Astrocyte (in vitro differentiated cells and primary cell): Measurements from ENCODE around the gene FKBP1B. TPM values are rescaled to one million over a fixed set of nuclear protein-coding genes. Genes with fewer than 3 reads are reported as not detected.

ENCODE experiments used
- DNase-seq: peaks from one replicate; pipeline ENCODE4 v3.0.0-alpha.2; 2010; ENCODE audit warnings: low read depth
- FAIRE-seq: peaks from 2 replicates; lab custom pipeline; 2011; peaks lifted over from hg19 to GRCh38; lab: Jason Lieb, UNC
- H2AFZ ChIP-seq: 2 replicates; pipeline ENCODE4 v1.6.0; 2012; ENCODE audit warnings: low read depth, low read length, inconsistent platforms
- H3K27ac ChIP-seq: 2 replicates; pipeline ENCODE4 v1.5.1; 2011; ENCODE audit warnings: low read depth, low read length, inconsistent platforms
- H3K27me3 ChIP-seq: 2 replicates; pipeline ENCODE4 v1.6.0; 2011; ENCODE audit warnings: low read length, inconsistent platforms; ENCODE audit not compliant: insufficient read depth
- H3K36me3 ChIP-seq: 2 replicates; pipeline ENCODE4 v1.5.1; 2011; ENCODE audit warnings: low read length, inconsistent platforms; ENCODE audit not compliant: insufficient read depth
- H3K4me1 ChIP-seq: 2 replicates; pipeline ENCODE4 v1.5.1; 2011; ENCODE audit warnings: low read length, inconsistent platforms; ENCODE audit not compliant: insufficient read depth
- H3K4me2 ChIP-seq: 2 replicates; pipeline ENCODE4 v1.6.0; 2012; ENCODE audit warnings: low read length, inconsistent platforms
- H3K4me3 ChIP-seq: 2 replicates; pipeline ENCODE4 v1.5.1; 2011; ENCODE audit warnings: low read depth, mild to moderate bottlenecking, low read length, inconsistent platforms; ENCODE audit not compliant: insufficient read depth
- H3K79me2 ChIP-seq: 2 replicates; pipeline ENCODE4 v1.6.0; 2012; ENCODE audit warnings: mild to moderate bottlenecking, low read length, inconsistent platforms; ENCODE audit not compliant: insufficient read depth
- H3K9ac ChIP-seq: 2 replicates; pipeline ENCODE4 v1.6.0; 2012; ENCODE audit warnings: mild to moderate bottlenecking, low read length, inconsistent platforms
- H3K9me3 ChIP-seq: 2 replicates; pipeline ENCODE4 v1.5.1; 2012; ENCODE audit warnings: low read depth, mild to moderate bottlenecking, low read length, inconsistent platforms; ENCODE audit not compliant: insufficient read depth
- H4K20me1 ChIP-seq: 2 replicates; pipeline ENCODE4 v1.6.0; 2012; ENCODE audit warnings: low read length, inconsistent platforms; ENCODE audit not compliant: insufficient read depth
- H3K27ac Mint-ChIP-seq: one replicate; pipeline ENCODE4 v1.8.0; 2021; ENCODE audit warnings: mild to moderate bottlenecking, mixed read lengths; ENCODE audit not compliant: unreplicated experiment
- H3K27me3 Mint-ChIP-seq: one replicate; pipeline ENCODE4 v1.8.0; 2021; ENCODE audit warnings: low read depth, mixed read lengths; ENCODE audit not compliant: unreplicated experiment
- H3K36me3 Mint-ChIP-seq: one replicate; pipeline ENCODE4 v1.8.0; 2021; ENCODE audit warnings: low read depth, mixed read lengths; ENCODE audit not compliant: unreplicated experiment
- H3K4me1 Mint-ChIP-seq: one replicate; pipeline ENCODE4 v1.8.0; 2021; ENCODE audit warnings: low read depth, mixed read lengths; ENCODE audit not compliant: unreplicated experiment
- H3K4me3 Mint-ChIP-seq: one replicate; pipeline ENCODE4 v1.8.0; 2021; ENCODE audit warnings: mild to moderate bottlenecking, moderate library complexity, mixed read lengths; ENCODE audit not compliant: unreplicated experiment
- H3K9me3 Mint-ChIP-seq: one replicate; pipeline ENCODE4 v1.8.0; 2021; ENCODE audit warnings: mild to moderate bottlenecking, mixed read lengths; ENCODE audit not compliant: unreplicated experiment
- CTCF ChIP-seq: IDR thresholded peaks from 2 replicates; pipeline ENCODE4 v1.5.1; 2011; ENCODE audit warnings: low read depth, mild to moderate bottlenecking, inconsistent platforms, low read length, moderate library complexity; ENCODE audit not compliant: insufficient read depth
- EZH2 ChIP-seq: IDR thresholded peaks from 2 replicates; pipeline ENCODE4 v1.6.1; 2012; ENCODE audit warnings: mild to moderate bottlenecking, low read length, inconsistent platforms; ENCODE audit not compliant: insufficient read depth
- total RNA-seq: library from RNA; stranded (reverse); gene quantifications from 2 replicates; pipeline ENCODE4 v1.2.1, GENCODE V29; 2021

The FKBP1B gene
- total RNA-seq, 1 donor from 2014 or later = 19.4 TPM

- H3K27ac Mint-ChIP-seq = no peak overlapping the region
- H3K4me3 ChIP-seq = peak overlapping the region; percentile 94
- no peaks in the 10 kb centered on the region for H3K36me3 ChIP-seq
- no peaks in the 10 kb centered on the region for H3K27me3 ChIP-seq
- peak overlapping the region; percentile 85 for H2AFZ ChIP-seq
- H3K4me1 ChIP-seq = peaks cover 13% of the 10 kb centered on the region
- H3K36me3 Mint-ChIP-seq = no peaks in the 10 kb centered on the region
- H4K20me1 ChIP-seq = no peaks in the 10 kb centered on the region
- peak overlapping the region; percentile 63 for H3K27ac ChIP-seq
- no peaks in the 10 kb centered on the region for H3K9me3 Mint-ChIP-seq
- H3K4me1 Mint-ChIP-seq = peaks cover 9% of the 10 kb centered on the region
- H3K79me2 ChIP-seq = peaks cover 37% of the 10 kb centered on the region
- no peak for FAIRE-seq
- peak overlapping the region; percentile 92 for H3K4me2 ChIP-seq
- DNase-seq = no peak
- H3K9me3 ChIP-seq = no peaks in the 10 kb centered on the region
- H3K4me3 Mint-ChIP-seq = peak overlapping the region; percentile 100
- TF ChIP-seq CTCF (no peak), EZH2 (no peak)
- H3K27me3 Mint-ChIP-seq = no peaks in the 10 kb centered on the region
- peak overlapping the region; percentile 94 for H3K9ac ChIP-seq
These were observed 3.0 kb upstream of the FKBP1B start for GRCh38 chr2:24046599-24046929.

GRCh38 chr2:24046930-24047702 is 2.4 kb upstream of the FKBP1B start, which contains the start of gene WDCP:
Gene WDCP, minus strand, starts transcription at chr2:24047391. Its CDS starts 7,897 bp downstream, at chr2:24039494.
- Histone ChIP-seq H3K27ac (peak within 1 kb of the TSS; percentile 63), H4K20me1 (no peaks in the 10 kb centered on the region), H3K4me1 (peaks cover 13% of the 10 kb centered on the region), H3K9me3 (no peaks in the 10 kb centered on the region), H3K4me2 (peak within 1 kb of the TSS; percentile 92), H3K27me3 (no peaks in the 10 kb centered on the region), H3K4me3 (peak within 1 kb of the TSS; percentile 94), H3K36me3 (no peaks in the 10 kb centered on the region), H2AFZ (peak within 1 kb of the TSS; percentile 85), H3K79me2 (peaks cover 37% of the 10 kb centered on the region), H3K9ac (peak within 1 kb of the TSS; percentile 94)
- Mint-ChIP-seq H3K27ac (peak within 1 kb of the TSS; percentile 94), H3K4me1 (peaks cover 9% of the 10 kb centered on the region), H3K27me3 (no peaks in the 10 kb centered on the region), H3K36me3 (no peaks in the 10 kb centered on the region), H3K9me3 (no peaks in the 10 kb centered on the region), H3K4me3 (peak within 1 kb of the TSS; percentile 100)
- FAIRE-seq = peak; percentile 80
- peak; percentile 99 for DNase-seq
- no peak for TF ChIP-seq EZH2
- TF ChIP-seq CTCF = no peak

GRCh38 chr2:24047703-24048033 is 1.9 kb upstream of the FKBP1B start:
- H3K27me3 ChIP-seq = no peaks in the 10 kb centered on the region
- H3K36me3 Mint-ChIP-seq = no peaks in the 10 kb centered on the region
- H3K27me3 Mint-ChIP-seq = no peaks in the 10 kb centered on the region
- H3K9me3 Mint-ChIP-seq = no peaks in the 10 kb centered on the region
- peak overlapping the region; percentile 100 for H3K4me3 Mint-ChIP-seq
- H4K20me1 ChIP-seq = no peaks in the 10 kb centered on the region
- H3K4me3 ChIP-seq = no peak overlapping the region
- peaks cover 13% of the 10 kb centered on the region for H3K4me1 ChIP-seq
- peak overlapping the region; percentile 94 for H3K27ac Mint-ChIP-seq
- no peaks in the 10 kb centered on the region for H3K9me3 ChIP-seq
- H3K79me2 ChIP-seq = peaks cover 37% of the 10 kb centered on the region
- H2AFZ ChIP-seq = peak overlapping the region; percentile 68
- H3K9ac ChIP-seq = no peak overlapping the region
- TF ChIP-seq CTCF = no peak
- TF ChIP-seq EZH2 = no peak
- peaks cover 9% of the 10 kb centered on the region for H3K4me1 Mint-ChIP-seq
- DNase-seq = no peak
- H3K36me3 ChIP-seq = no peaks in the 10 kb centered on the region
- H3K27ac ChIP-seq = no peak overlapping the region
- peak overlapping the region; percentile 92 for H3K4me2 ChIP-seq
- no peak for FAIRE-seq
